BE2C (cell line): Measurements from ENCODE around the gene SCARF2. TPM values are rescaled to one million over a fixed set of nuclear protein-coding genes. Genes with fewer than 3 reads are reported as not detected.
"Not testable (repeated sequence)": the region's sequence is repeated elsewhere in the genome, so short reads cannot be mapped to it uniquely, and the experiment has no call there.

Source experiments
- DNase-seq: peaks from one replicate; pipeline ENCODE4 v3.0.0-alpha.2; 2020
- H3K27me3 ChIP-seq: fragments of 250-450 bp; sonication (Bioruptor Pico); 2 replicates; pipeline ENCODE4 v1.5.1; 2020; ENCODE audit warnings: mild to moderate bottlenecking
- H3K36me3 ChIP-seq: fragments of 250-450 bp; sonication (Bioruptor Pico); 2 replicates; pipeline ENCODE4 v1.5.1; 2020; ENCODE audit warnings: mild to moderate bottlenecking
- H3K4me1 ChIP-seq: fragments of 250-450 bp; sonication (Bioruptor Pico); 2 replicates; pipeline ENCODE4 v1.5.1; 2020
- H3K4me3 ChIP-seq: 2 replicates; pipeline ENCODE4 v1.5.1; 2011; ENCODE audit warnings: low read depth, low read length
- H3K9me3 ChIP-seq: fragments of 250-450 bp; sonication (Bioruptor Pico); 2 replicates; pipeline ENCODE4 v1.5.1; 2020
- CTCF ChIP-seq: IDR thresholded peaks from 2 replicates; pipeline ENCODE4 v1.5.1; 2012; ENCODE audit warnings: mild to moderate bottlenecking, low read depth, low read length
- polyA plus RNA-seq: library from polyadenylated mRNA; unstranded; fragments of >200 nt; gene quantifications from one replicate; pipeline ENCODE4 v1.2.1, GENCODE V29; 2012; ENCODE audit warnings: low read depth, missing spikeins; ENCODE audit not compliant: insufficient read length, insufficient read depth

SCARF2 gene, protein sequence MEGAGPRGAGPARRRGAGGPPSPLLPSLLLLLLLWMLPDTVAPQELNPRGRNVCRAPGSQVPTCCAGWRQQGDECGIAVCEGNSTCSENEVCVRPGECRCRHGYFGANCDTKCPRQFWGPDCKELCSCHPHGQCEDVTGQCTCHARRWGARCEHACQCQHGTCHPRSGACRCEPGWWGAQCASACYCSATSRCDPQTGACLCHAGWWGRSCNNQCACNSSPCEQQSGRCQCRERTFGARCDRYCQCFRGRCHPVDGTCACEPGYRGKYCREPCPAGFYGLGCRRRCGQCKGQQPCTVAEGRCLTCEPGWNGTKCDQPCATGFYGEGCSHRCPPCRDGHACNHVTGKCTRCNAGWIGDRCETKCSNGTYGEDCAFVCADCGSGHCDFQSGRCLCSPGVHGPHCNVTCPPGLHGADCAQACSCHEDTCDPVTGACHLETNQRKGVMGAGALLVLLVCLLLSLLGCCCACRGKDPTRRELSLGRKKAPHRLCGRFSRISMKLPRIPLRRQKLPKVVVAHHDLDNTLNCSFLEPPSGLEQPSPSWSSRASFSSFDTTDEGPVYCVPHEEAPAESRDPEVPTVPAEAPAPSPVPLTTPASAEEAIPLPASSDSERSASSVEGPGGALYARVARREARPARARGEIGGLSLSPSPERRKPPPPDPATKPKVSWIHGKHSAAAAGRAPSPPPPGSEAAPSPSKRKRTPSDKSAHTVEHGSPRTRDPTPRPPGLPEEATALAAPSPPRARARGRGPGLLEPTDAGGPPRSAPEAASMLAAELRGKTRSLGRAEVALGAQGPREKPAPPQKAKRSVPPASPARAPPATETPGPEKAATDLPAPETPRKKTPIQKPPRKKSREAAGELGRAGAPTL
- 29.1 TPM for polyA plus RNA-seq

DNA sequence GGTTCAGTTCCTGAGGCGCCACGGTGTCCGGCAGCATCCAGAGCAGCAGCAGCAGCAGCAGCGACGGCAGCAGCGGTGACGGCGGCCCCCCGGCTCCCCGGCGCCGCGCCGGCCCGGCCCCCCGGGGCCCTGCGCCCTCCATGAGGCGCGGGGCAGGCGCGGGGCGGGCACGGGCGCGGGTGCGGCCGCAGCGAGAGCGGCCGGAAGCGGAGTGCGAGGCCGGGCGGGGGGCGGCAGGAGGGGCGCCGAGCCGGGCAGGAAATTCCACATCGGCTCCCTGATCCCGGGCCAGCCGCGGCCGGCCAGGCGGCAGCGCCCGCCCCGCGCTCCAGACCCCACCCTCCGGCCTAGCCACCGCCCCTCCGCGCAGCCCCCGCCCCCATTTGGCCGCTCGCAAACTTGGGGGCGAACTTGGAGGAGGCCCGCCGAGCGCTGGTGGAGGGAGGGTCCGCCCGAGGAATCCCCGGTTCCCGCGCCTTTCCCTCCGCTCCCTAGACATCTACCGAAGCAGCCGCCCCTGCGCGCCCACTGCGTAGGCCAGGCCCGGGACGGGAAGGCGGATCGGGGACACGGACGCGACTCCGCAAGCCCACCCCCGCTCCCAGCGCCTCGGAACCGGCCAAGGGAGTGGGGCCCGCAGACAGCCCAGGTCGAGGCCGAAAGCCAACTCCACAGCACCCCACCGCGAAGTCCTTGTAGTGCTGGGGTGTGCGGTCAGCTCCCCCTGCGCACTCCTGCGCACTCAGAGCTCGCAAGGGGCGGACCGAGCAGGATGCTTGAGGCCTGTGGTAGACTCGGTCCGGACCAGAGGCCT lies at the start of gene SCARF2:
Gene SCARF2, minus strand, starts transcription at position 213 of the 814 bp plus-strand sequence. Its CDS starts 71 bp downstream, at position 142.
- DNase-seq = peak; percentile 65
- no peak for TF ChIP-seq CTCF
- peaks cover 18% of the 10 kb centered on the region for H3K27me3 ChIP-seq
- H3K4me3 ChIP-seq = peak within 1 kb of the TSS; percentile 70
- no peaks in the 10 kb centered on the region for H3K9me3 ChIP-seq
- no peaks in the 10 kb centered on the region for H3K4me1 ChIP-seq
- no peaks in the 10 kb centered on the region; the same call in none of the 2 replicates for H3K36me3 ChIP-seq

DNA sequence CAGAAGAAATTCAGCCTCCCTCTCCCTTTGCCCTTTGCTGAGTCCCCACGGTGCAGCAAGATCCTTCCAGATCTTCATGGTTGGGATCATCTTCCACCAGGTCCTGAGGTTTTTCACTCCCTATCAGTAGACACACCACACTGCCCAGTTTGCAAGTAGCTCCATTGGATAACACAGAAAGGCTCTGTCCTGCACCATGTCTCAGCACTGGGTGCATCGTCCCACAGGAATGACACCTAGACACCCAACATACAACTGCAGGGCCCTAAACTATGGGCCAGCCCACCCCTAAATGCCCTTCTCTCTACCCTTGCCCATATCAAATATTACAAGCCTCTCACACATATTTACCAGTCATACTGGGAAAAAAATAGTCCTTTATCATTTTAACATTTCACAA lies 48.6 kb upstream of the SCARF2 start:
- Histone ChIP-seq H3K9me3 (no peaks in the 10 kb centered on the region), H3K36me3 (peaks cover 12% of the 10 kb centered on the region), H3K4me3 (no peak overlapping the region), H3K27me3 (no peaks in the 10 kb centered on the region), H3K4me1 (no peaks in the 10 kb centered on the region)
- TF ChIP-seq CTCF = no peak
- DNase-seq = no peak

GRCh38 chr22:20484948-20485683 lies 47.5 kb upstream of the SCARF2 start:
- Histone ChIP-seq H3K9me3 (no peaks in the 10 kb centered on the region), H3K4me1 (no peaks in the 10 kb centered on the region), H3K36me3 (peaks cover 12% of the 10 kb centered on the region), H3K27me3 (no peaks in the 10 kb centered on the region), H3K4me3 (no peak overlapping the region)
- TF ChIP-seq CTCF = no peak
- no peak for DNase-seq

DNA sequence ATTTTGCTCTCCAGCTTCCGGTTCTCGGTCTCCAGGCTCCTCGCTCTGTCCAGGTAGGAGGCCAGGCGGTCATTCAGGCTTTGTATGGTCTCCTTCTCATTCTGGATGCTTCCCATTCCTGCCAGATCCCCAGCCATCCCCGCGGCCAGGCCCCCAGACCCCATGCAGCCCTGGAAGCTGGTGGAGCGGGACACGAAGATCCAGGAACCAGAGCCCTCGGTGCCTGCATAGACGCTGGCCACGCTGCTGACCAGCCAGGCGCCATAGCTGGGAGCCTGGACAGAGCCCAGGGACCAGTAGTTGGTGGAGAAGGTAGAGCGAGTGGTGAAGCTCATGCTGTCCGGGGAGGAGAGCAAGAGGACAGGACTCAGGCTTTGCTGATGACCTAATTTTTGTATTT lies 46.1 kb upstream of the SCARF2 start:
- Histone ChIP-seq H3K36me3 (peaks cover 12% of the 10 kb centered on the region), H3K4me3 (no peak overlapping the region), H3K27me3 (no peaks in the 10 kb centered on the region), H3K9me3 (no peaks in the 10 kb centered on the region), H3K4me1 (no peaks in the 10 kb centered on the region)
- no peak for DNase-seq
- no peak for TF ChIP-seq CTCF

DNA sequence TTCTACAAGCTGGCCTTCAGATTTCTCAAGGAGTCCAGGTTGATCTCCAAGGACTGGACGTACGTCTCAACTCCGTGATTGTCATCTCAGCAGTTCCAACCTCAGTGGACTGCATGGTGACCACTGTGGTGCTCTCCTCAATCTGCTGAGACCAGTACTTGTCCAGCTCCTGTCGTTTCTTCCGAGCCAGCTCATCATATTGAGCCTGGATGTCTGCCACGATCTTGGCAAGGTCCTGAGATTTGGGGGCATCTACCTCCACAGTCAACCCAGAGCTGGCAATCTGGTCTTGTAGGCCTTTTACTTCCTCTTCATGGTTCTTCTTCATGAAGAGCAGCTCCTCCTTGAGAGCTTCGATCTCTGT lies 45.5 kb upstream of the SCARF2 start:
- peaks cover 10% of the 10 kb centered on the region for H3K36me3 ChIP-seq
- not testable (repeated sequence) for H3K4me3 ChIP-seq, DNase-seq, H3K4me1 ChIP-seq, H3K9me3 ChIP-seq, H3K27me3 ChIP-seq
